Mesangial cell (primary cell): ENCODE results near the gene EARS2. TPM values are rescaled to one million over a fixed set of nuclear protein-coding genes. Genes with fewer than 3 reads are reported as not detected.

Source experiments
- total RNA-seq: library from RNA; depleted of rRNA; stranded (reverse); fragments of >200 nt; gene quantifications from 2 replicates; pipeline ENCODE4 v1.2.3, GENCODE V29; 2015

EARS2 gene
- 23.3 and 49.9 TPM in 2 replicates for total RNA-seq

DNA sequence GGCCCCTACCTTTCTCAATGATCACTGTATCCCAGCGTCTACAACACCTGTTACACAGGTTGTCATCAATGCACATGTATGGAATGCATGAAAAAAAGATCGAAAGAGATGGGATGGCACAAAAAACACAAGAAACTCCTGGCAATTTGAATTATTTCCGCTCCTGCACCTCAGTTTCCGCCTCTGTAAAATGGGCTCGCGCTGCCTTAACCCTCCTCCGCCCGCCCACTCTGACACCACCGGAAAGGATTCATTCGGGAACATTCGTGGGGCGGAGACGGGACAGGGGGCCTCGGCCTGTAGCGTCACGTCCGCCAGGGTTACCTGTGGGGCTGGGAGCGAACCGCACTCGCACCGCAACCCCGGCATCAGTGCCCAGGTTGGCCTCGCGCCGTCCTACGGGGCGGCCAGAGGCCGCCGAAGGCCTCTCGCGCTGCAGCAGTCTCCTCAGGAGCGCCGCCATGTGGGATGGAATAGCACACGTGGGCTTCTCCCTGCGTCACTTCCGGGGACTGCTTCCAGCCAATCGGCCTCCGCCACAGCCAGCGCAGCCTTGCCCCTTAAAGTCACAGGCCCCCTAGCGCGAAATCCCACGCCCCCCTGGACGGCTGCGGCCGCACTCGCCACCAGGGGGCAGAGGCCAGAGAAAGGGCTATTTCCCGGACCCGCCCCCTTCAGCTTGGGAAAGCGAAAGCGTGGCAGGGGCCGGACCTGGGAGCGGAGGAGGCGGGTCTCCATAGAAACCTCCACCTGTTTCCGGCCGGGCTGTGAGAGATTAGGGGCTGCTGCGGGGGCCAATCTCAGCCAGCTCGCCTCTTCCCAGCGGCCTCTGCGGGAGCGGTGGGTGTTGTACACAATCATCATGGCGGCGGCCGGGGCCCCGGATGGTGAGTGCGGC lies at the start of gene EARS2, which contains the start of gene UBFD1:
TSS of gene EARS2 (minus strand) at position 470 of the 898 bp plus-strand sequence. CDS start at position 463, 7 bp downstream.
TSS of gene UBFD1 (plus strand) at position 847 of the 898 bp plus-strand sequence. CDS start at position 863, 16 bp downstream.

GRCh38 chr16:23595951-23596720 lies 39.0 kb upstream of the EARS2 start, which contains the start of gene NDUFAB1:
NDUFAB1 (minus strand) TSS chr16:23596316; CDS start chr16:23596290, 26 bp downstream.

GRCh38 chr16:23510164-23510914 lies 46.8 kb downstream of the EARS2 start, which contains the start of gene GGA2:
GGA2 (minus strand) TSS chr16:23510494; CDS start chr16:23510411, 83 bp downstream.

Other genes with a start within 250 kb of the EARS2 start
- gene COG7, start 104.2 kb downstream of the EARS2 start, total RNA-seq = 12.4 and 22.9 TPM in 2 replicates
- gene GGA2, start 46.9 kb downstream of the EARS2 start, total RNA-seq = 27.7 and 48.4 TPM in 2 replicates
- 88.2 and 91.0 TPM in 2 replicates for gene UBFD1, start 377 bp upstream of the EARS2 start, total RNA-seq
- 104 and 151 TPM in 2 replicates for gene NDUFAB1, start 39.0 kb upstream of the EARS2 start, total RNA-seq
- gene PALB2, start 84.0 kb upstream of the EARS2 start, total RNA-seq = 6.5 and 7.0 TPM in 2 replicates
- gene DCTN5, start 84.1 kb upstream of the EARS2 start, total RNA-seq = 29.2 and 35.7 TPM in 2 replicates
- gene PLK1, start 121.5 kb upstream of the EARS2 start, total RNA-seq = 10.8 and 207 TPM in 2 replicates
- gene ERN2, start 155.9 kb upstream of the EARS2 start, total RNA-seq = 0.38 TPM in 1 of 2 replicates, not detected in the other
- gene CHP2, start 197.7 kb upstream of the EARS2 start, total RNA-seq = 0.13 TPM in 1 of 2 replicates, not detected in the other